Renal pelvis (tissue), 4 donors: ENCODE results near the gene KHNYN. TPM values are rescaled to one million over a fixed set of nuclear protein-coding genes. Genes with fewer than 3 reads are reported as not detected.

Experiments
- DNase-seq: peaks from one replicate; pipeline ENCODE4 v3.0.0-alpha.2; 2013
- polyA plus RNA-seq, 3 donors: library from polyadenylated mRNA; unstranded; fragments of 120-200 nt; gene quantifications; one replicate each; pipeline ENCODE4 v1.2.1, GENCODE V29; 2013; ENCODE audit not compliant: insufficient read length in 3 of 3

KHNYN gene
- polyA plus RNA-seq, 3 donors, result 43.7 to 55.8 (median 53.3) TPM

- DNase-seq, result no peak
These were observed 11.8 kb upstream of the KHNYN start for GRCh38 chr14:24417832-24418491.

- no peak for DNase-seq
These were observed 11.3 kb upstream of the KHNYN start for GRCh38 chr14:24418492-24418873.

- DNase-seq, result no peak
These were observed 7.5 kb upstream of the KHNYN start for GRCh38 chr14:24422261-24422660.

GRCh38 chr14:24422694-24423601, 6.8 kb upstream of the KHNYN start:
- DNase-seq, result no peak

GRCh38 chr14:24425704-24426103, 4.0 kb upstream of the KHNYN start:
- no peak for DNase-seq

GRCh38 chr14:24426150-24426911, 3.4 kb upstream of the KHNYN start:
- no peak for DNase-seq

GRCh38 chr14:24426912-24427536, 2.7 kb upstream of the KHNYN start:
- no peak for DNase-seq

GRCh38 chr14:24427537-24428508, 1.9 kb upstream of the KHNYN start:
- no peak for DNase-seq

- DNase-seq, result no peak
These were observed 943 bp upstream of the KHNYN start for GRCh38 chr14:24428628-24429394.

GRCh38 chr14:24430143-24430681, 458 bp downstream of the KHNYN start:
- DNase-seq, result peak; percentile 68

GRCh38 chr14:24430682-24431568, 1.2 kb downstream of the KHNYN start:
- DNase-seq, result no peak

GRCh38 chr14:24431569-24432258, 2.0 kb downstream of the KHNYN start:
- DNase-seq, result peak; percentile 83

GRCh38 chr14:24432259-24433131, 2.7 kb downstream of the KHNYN start:
- no peak for DNase-seq

GRCh38 chr14:24434036-24434435, 4.3 kb downstream of the KHNYN start:
- DNase-seq, result no peak

GRCh38 chr14:24434676-24435075, 4.9 kb downstream of the KHNYN start:
- no peak for DNase-seq

GRCh38 chr14:24435192-24435810, 5.5 kb downstream of the KHNYN start:
- no peak for DNase-seq

GRCh38 chr14:24435998-24436354, 6.2 kb downstream of the KHNYN start:
- DNase-seq, result no peak
